Keratinocyte (primary cell): ENCODE measurements around the gene CEMIP2.

Experiments
- CTCF ChIP-seq, 3 experiments: IDR thresholded peaks in 1 of 3; conservative IDR thresholded peaks in 1 of 3; optimal IDR thresholded peaks in 1 of 3; 2 replicates in 2 of 3; 3 replicates in 1 of 3; pipeline versions ENCODE3 to v1.5.1; 2011; ENCODE audit warnings: low read length in 3 of 3, mild to moderate bottlenecking in 3 of 3, moderate library complexity in 2 of 3, control low read depth in 1 of 3, inconsistent platforms in 1 of 3; ENCODE audit not compliant: insufficient read depth in 2 of 3; ENCODE audit errors: extremely low read depth in 1 of 3
- EZH2 ChIP-seq: IDR thresholded peaks from one replicate; pipeline ENCODE4 v1.6.1; 2012; ENCODE audit warnings: inconsistent platforms, mild to moderate bottlenecking, low read length, moderate library complexity

GRCh38 chr9:71710201-71710600 lies 58.1 kb downstream of the CEMIP2 start:
- no peak for TF ChIP-seq CTCF (optimal IDR thresholded peaks at IDR 0.05 in 1 of 3, IDR thresholded peaks at IDR 0.05 in 1 of 3, conservative IDR thresholded peaks at IDR 0.05 in 1 of 3; ENCODE audit: extremely low read depth in 1 of 3, insufficient read depth in 2 of 3, low read length in 3 of 3)
- TF ChIP-seq EZH2, result no peak
